GM19025 (cell line): ENCODE measurements around the gene FAM72D.
"Not testable (repeated sequence)": the region's sequence is repeated elsewhere in the genome, so short reads cannot be mapped to it uniquely, and the experiment has no call there.

Source experiments
- ATAC-seq: cut with Tn5 transposase; IDR thresholded peaks from one replicate; pipeline ENCODE4 v1.9.1; 2021; ENCODE audit warnings: mild to moderate bottlenecking, low read depth, moderate library complexity; ENCODE audit not compliant: unreplicated experiment

FAM72D gene

DNA sequence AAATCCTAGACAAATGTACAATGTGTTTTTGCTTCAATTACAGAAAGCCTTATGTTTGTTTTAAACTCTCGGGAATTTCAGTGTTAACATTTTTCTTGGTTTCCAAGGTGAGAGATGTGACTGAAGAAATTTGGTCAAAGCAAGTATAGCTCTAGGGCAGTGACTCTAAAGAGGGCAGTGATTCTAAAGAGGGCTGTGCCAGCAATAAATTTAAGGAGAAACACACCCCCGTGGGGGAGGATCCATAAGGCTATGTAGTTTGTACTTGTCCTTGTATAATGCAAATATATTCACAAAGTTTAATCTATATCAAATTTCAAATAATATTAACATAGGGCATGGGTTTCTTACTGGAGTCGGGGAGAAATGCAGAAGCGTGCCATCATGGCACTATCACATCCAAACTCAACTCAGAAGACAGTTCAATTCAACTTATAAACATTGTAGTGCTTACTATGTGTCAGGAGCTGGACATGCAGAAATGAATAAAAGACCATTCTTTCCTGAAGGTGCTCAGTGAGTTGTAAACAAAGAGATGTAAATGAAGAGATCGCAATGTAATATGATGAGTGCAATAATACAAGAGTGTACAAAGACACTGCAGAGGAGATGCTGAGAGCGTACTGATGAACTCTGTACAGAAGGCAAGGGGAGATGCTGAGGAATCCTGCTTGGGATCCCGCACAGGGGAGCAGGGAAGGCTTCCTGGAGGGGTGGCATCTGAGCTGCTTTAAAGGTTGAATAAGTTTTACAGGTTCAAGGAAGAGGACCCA is 13.1 kb upstream of the FAM72D start:
- ATAC-seq: not testable (repeated sequence)

DNA sequence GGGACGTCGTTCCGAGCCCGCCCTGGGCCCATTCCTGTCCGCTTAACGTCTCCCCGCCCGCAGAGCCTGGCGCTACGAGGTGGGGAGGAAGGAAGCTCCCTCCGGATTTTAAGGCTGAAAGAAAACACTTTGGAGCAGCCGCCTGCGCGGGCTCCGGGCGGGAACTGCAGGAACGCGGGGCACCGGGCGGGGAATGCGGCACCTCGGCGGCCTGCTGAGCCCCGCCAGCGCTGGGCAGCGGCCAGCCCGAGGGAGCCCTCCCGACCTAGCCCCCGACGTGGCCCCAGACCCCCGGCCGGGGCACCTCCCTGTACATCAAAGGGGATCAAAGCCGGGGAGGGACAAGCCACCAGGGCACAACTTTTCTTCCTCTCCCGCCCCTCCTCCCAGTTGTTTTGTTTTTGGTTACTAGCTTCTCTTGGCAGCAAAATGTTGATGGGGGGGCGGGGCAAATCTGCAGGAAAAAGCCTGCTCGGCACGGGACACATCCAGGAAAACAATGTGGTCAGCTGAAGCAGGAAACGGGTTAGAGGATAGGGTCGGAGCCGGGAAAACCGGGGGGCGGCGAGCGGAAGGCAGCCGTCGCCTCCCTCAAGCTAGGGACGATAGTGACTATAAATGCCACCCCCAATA is 2.1 kb upstream of the FAM72D start:
- ATAC-seq: not testable (repeated sequence)

DNA sequence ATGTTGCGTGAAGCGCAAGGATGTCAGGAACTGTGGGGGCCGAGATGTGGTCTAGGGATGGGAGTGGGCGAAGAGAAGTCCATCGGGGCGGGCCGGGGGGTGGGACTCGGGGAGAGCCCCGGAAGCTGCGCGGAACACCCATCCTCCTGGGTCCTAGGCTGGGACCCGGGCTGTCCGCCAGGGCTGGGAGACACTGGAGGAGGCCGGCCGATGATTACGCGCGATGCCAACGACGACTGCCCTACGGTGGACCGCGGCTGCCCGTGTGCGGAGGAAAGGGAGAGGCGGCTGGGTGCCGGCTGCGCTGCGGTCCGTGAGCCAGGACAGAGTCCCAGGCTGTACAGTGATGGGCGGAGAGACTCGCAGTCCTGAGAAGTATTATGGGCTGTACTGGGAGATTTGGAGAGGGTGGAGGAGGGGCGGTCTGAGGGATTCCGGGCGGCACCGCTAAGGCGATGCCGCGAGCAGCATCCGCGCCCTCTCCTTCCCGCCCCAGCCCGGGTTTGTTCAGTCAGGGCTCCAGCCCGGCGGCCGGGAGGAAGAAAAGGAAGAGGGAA is 1.0 kb upstream of the FAM72D start:
- ATAC-seq: not testable (repeated sequence)

GRCh38 chr1:145101725-145102124 is 6.0 kb downstream of the FAM72D start:
- not testable (repeated sequence) for ATAC-seq

DNA sequence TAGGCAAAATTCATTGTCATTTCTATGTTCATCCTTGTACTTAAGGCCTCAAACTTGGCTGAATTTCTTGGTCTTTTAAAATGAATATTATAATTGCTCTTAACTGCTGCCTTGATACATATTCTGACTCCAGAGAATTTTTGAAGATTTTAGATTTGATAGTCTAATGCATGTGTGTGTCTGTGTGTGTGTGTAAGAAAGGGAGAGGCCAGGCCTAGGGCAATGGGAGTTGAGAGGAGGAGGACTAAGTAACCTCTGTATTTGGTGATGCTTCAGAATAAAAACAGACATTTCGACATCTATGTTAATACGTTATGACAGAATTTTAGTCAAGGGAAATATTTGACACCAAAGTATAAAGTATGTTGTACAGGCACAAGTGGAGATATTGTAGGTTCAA is 7.5 kb downstream of the FAM72D start:
- ATAC-seq: not testable (repeated sequence)

DNA sequence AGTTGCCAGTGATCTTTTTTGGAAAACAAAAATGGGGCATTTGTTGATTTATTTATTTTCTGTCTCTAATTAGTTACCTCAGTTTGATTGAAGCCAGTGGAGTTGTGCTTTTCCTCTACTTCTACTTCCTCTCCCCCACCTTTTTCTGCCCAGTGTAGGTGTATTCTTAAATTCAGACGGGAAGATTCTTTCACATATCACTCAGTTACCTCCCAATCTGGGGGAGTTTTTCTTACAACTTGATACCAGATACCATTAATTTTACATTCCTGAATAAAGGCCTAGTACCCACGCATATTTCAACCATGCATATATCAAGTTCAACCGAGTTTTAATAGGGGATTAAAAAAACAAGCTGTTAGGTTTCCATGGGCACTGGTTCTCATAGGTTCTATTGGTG is 15.9 kb downstream of the FAM72D start:
- ATAC-seq: not testable (repeated sequence)

DNA sequence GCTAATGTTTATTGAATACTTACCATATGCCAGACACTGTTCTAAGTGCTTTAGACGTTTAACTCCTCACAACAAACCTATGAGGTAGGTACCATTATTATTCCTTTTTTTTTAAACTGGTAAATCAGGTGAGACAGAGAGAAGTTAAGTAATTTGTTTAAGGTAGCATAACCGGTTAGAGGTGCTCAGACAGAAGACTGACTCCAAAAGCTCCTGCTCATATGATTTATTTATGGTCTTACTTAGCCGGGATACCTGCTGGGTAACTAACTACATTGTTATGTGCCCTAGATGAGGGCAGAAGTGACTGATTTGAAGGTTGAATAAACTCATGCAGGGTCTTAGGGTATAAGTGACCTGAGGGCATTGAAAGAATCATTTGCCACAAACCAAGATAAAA is 16.9 kb downstream of the FAM72D start:
- not testable (repeated sequence) for ATAC-seq

- not testable (repeated sequence) for ATAC-seq
Observed at GRCh38 chr1:145114560-145115057, 18.8 kb downstream of the FAM72D start.

DNA sequence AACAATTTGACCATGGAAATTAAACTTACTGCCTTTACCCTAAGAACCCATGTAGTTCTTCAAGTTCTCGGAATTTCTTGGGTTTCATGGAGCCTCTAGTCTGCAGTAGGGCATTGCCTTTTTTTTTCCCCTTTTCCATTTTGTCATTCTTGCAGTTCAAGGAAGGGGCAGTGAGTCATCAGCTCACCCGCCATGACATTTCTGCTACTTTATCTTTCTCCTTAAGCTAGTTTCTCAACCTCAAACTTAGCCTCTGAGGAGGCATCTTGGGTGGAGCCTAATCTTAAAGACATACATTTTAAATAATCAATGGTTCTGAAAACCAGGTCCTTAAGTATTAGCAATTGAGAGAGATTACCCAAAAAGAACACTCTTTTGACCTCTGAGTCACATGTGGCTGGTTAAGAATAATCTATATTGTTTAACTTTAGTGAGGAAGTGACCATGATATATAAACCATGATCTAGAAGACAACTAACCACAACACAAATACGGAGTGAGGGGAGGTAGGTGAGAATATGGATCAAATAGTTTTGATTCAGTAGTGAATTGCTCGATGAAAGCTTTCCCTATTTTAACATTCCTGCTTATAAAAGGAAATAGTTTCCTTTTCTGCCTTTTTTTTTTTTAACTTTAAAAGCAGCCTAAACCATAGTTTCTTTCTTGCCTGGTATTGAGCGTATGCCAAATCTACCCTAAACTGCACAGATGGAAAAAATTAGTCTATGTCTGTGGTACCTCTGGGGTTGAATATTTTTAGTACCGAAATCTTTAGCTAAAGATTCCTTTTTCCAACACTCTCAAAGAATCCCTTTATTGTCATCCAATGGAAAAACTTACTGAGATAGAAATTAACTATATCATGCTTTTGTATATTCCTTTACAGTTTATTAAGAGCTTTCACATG is 20.1 kb downstream of the FAM72D start:
- ATAC-seq: not testable (repeated sequence)

DNA sequence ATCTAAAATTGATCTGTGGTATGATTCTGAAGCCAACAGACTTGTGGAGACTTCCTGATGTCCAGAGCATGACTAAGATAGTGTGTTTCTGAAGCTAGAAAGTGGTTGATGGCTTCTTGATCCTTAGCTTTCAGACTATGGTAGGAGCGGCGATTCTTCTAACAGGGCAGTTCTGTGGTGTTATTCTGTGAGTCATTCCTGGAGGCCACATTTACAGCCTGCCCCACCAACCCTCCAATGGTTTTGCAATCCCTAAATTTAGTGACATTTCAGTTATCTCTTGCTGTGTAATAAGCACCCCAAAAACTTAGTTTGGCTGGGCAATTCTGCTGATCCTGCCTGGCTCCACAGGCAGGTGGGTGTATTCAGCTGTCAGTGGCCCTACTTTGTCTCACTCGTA is 24.1 kb downstream of the FAM72D start:
- not testable (repeated sequence) for ATAC-seq

GRCh38 chr1:145122344-145123061 is 26.7 kb downstream of the FAM72D start:
- not testable (repeated sequence) for ATAC-seq

DNA sequence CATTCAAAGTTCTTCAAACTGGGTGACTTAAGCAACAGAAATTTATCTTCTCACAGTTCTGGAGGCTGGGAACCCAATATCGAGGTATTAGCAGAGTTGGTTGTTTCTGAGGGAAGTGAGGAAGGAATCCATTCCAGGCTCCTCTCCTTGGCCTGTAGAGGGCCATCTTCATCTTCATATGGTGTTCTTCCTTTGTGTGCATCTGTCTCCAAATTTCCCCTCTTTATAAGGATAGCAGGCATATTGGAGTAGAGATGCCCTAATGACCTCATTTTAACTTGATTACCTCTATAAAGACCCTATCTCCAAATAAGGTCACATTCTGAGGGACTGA is 27.3 kb downstream of the FAM72D start:
- not testable (repeated sequence) for ATAC-seq

GRCh38 chr1:145123992-145124641 is 28.3 kb downstream of the FAM72D start:
- ATAC-seq: not testable (repeated sequence)

DNA sequence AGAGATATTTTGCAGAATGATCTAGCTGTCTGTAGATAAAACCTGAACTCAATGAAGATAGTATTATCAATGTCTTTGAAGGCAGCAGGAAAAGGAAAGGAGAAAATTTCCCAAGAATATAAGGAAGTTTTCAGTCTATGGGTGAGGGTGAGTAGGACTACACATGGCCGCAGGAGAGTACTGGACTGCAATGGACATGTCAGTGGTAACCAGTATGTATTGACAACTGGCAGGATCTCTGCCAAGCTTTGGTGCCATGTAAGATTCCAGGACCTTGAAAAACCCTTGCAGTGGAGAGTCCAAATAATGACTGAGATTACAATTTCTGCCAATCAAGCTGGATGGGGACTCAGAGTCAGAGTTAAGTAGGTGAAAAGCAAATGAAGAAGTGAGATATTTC is 29.3 kb downstream of the FAM72D start:
- not testable (repeated sequence) for ATAC-seq

DNA sequence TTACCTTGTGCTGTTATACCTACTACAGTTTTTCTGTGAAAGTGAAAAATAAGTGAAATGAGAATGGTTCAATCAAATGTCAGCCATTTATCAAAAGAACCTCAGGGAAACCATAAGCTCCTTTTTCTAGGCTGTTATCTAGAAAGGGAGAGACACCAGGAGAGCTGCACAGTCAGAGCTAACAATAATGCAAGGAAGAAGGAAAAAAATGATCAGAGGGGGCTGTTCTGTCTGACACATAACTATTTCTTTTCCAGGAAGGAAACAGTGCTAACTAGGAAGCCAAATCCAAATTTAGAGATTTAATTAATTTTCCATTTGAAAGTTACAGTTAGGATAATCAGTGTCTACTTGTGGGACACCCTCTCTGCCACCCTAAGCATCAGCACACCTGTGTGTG is 31.4 kb downstream of the FAM72D start:
- not testable (repeated sequence) for ATAC-seq

- ATAC-seq: not testable (repeated sequence)
Observed at GRCh38 chr1:145128697-145129469, 33.1 kb downstream of the FAM72D start.

DNA sequence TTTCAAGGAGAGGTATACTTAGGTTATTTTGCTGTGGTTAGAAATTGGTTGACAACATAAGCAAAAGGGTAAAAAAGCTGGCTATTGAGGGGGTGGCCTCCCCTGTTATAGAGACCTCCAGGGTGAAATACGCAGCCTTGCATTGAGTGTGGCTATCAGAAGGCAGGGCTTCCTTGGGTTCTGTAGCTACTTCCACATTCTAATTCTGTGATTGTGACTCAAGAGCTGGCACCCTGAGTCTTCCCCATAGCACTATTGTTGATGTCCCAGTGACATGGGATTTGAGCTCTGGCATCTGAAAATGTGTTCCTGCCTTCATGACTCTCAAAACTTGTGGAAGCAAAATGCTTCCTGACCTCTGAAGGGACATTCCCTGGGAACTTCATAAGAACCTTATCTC is 38.7 kb downstream of the FAM72D start:
- ATAC-seq: not testable (repeated sequence)

- not testable (repeated sequence) for ATAC-seq
Observed at GRCh38 chr1:145140549-145140948, 44.8 kb downstream of the FAM72D start.
